Left ventricle myocardium inferior (tissue), 1 donor: Measurements from ENCODE around the gene MED16. TPM values are rescaled to one million over a fixed set of nuclear protein-coding genes. Genes with fewer than 3 reads are reported as not detected.

Experiments
- DNase-seq: peaks from one replicate; pipeline ENCODE4 v3.0.0-alpha.2; 2020
- H3K27ac ChIP-seq: fragments of 200-600 bp; replicated peaks from 2 replicates; pipeline ENCODE4 v1.8.0; 2021
- H3K27me3 ChIP-seq: fragments of 200-600 bp; 2 replicates; pipeline ENCODE4 v1.8.0; 2021; ENCODE audit warnings: low read depth
- H3K36me3 ChIP-seq: fragments of 200-600 bp; 2 replicates; pipeline ENCODE4 v1.8.0; 2021
- H3K4me1 ChIP-seq: fragments of 200-600 bp; 2 replicates; pipeline ENCODE4 v1.8.0; 2021
- H3K4me3 ChIP-seq: fragments of 200-600 bp; 2 replicates; pipeline ENCODE4 v1.8.0; 2021; ENCODE audit warnings: mild to moderate bottlenecking, moderate library complexity
- H3K9me3 ChIP-seq: fragments of 200-600 bp; replicated peaks from 2 replicates; pipeline ENCODE4 v1.8.0; 2021
- CTCF ChIP-seq: fragments of 200-600 bp; IDR thresholded peaks from 2 replicates; pipeline ENCODE4 v1.8.0; 2021; ENCODE audit warnings: antibody characterized with exemption, mild to moderate bottlenecking, borderline replicate concordance
- intact Hi-C: fragments of 100-400 bp; cut with micrococcal nuclease; formaldehyde crosslinking; loops from one replicate; pipeline ENCODE4 v1.11.0; 2022
- total RNA-seq: library from RNA; stranded (reverse); fragmentation: NEBNext Ultra II Directional; extraction: Animal tissue kit (Norgen Biotek cat#: 25700); gene quantifications from one replicate; pipeline ENCODE4 v1.2.1, GENCODE V29; 2021
- donor health status: DM: no; HTN: yes; CAD: no; lungs with severe emphysema.

Gene MED16
- total RNA-seq, 1 donor from 2014 or later, result 19.4 TPM

GRCh38 chr19:887599-887998 lies 5.4 kb downstream of the MED16 start:
- H3K4me3 ChIP-seq, result no peak overlapping the region
- H3K4me1 ChIP-seq, result peaks cover 9% of the 10 kb centered on the region
- H3K27me3 ChIP-seq, result no peaks in the 10 kb centered on the region
- no peak overlapping the region for H3K27ac ChIP-seq
- intact Hi-C loops, result no loop called here
- no peak for TF ChIP-seq CTCF
- DNase-seq, result no peak
- H3K9me3 ChIP-seq, result no peaks in the 10 kb centered on the region
- H3K36me3 ChIP-seq, result peaks cover 68% of the 10 kb centered on the region

DNA sequence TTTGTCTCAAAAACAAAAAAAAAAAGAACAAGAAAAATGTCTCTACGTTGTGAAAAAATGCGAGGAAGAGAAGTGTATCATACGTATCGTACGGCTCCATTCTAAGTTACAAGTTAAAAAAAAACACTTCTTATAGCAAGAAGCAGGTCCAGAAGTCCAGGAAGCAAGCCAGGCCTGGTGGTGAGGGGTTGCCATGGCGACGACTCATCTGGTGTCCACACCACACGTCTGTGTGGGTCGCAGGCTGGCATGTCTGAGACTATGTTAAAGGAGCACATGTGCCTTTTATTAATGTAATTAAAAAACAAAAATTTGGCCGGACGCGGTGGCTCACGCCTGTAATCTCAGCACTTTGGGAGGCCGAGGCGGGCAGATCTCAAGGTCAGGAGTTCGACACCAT lies 5.9 kb downstream of the MED16 start:
- H3K36me3 ChIP-seq, result peaks cover 73% of the 10 kb centered on the region

GRCh38 chr19:885536-886224 lies 7.3 kb downstream of the MED16 start:
- intact Hi-C loops, result no loop called here
- Histone ChIP-seq H3K27ac (no peak overlapping the region), H3K9me3 (no peaks in the 10 kb centered on the region), H3K4me1 (no peaks in the 10 kb centered on the region), H3K4me3 (no peak overlapping the region), H3K36me3 (peaks cover 87% of the 10 kb centered on the region), H3K27me3 (no peaks in the 10 kb centered on the region)
- TF ChIP-seq CTCF, result no peak
- DNase-seq, result no peak

More for the DNA sequence above, 5.9 kb downstream of the MED16 start:
- DNase-seq, result no peak
- TF ChIP-seq CTCF, result no peak
- intact Hi-C loops, result no loop called here
- peaks cover 3% of the 10 kb centered on the region for H3K4me1 ChIP-seq
- no peaks in the 10 kb centered on the region for H3K9me3 ChIP-seq
- H3K4me3 ChIP-seq, result no peak overlapping the region
- H3K27ac ChIP-seq, result no peak overlapping the region
- H3K27me3 ChIP-seq, result no peaks in the 10 kb centered on the region

GRCh38 chr19:884420-885211 lies 8.4 kb downstream of the MED16 start:
- intact Hi-C loops, result no loop called here
- Histone ChIP-seq H3K4me1 (no peaks in the 10 kb centered on the region), H3K4me3 (no peak overlapping the region), H3K27me3 (no peaks in the 10 kb centered on the region), H3K9me3 (no peaks in the 10 kb centered on the region), H3K36me3 (peaks cover 91% of the 10 kb centered on the region), H3K27ac (no peak overlapping the region)
- no peak for TF ChIP-seq CTCF
- no peak for DNase-seq

GRCh38 chr19:883661-884211 lies 9.3 kb downstream of the MED16 start:
- Histone ChIP-seq H3K27me3 (no peaks in the 10 kb centered on the region), H3K36me3 (peaks cover 85% of the 10 kb centered on the region), H3K9me3 (no peaks in the 10 kb centered on the region), H3K4me3 (no peak overlapping the region), H3K27ac (no peak overlapping the region), H3K4me1 (no peaks in the 10 kb centered on the region)
- no peak for DNase-seq
- intact Hi-C loops, result no loop called here
- TF ChIP-seq CTCF, result no peak
